Common myeloid progenitor, CD34-positive (primary cell): ENCODE data around the gene DESI1.

ENCODE experiments used
- CTCF ChIA-PET: fragments of 350-600 bp; sonication (Branson Sonifier 250); formaldehyde crosslinking; loops from one replicate; lab custom pipeline; 2021; ENCODE audit warnings: antibody characterized with exemption; lab: Charles Lee
- POLR2A ChIA-PET: fragments of 350-600 bp; sonication (Branson Sonifier 250); formaldehyde crosslinking; loops from one replicate; lab custom pipeline; 2021; ENCODE audit warnings: antibody characterized with exemption; lab: Charles Lee
- DNase-seq, 3 donors: peaks; one replicate each; pipeline versions ENCODE4 v3.0.0 to v3.0.0-alpha.2; 2013
- H3K27ac ChIP-seq, 2 experiments: 1 replicate in 1 of 2; 2 replicates in 1 of 2; pipeline ENCODE4 v1.7.0; 2013; ENCODE audit warnings: inconsistent platforms in 2 of 2, low read length in 2 of 2, mild to moderate bottlenecking in 2 of 2, low read depth in 1 of 2, moderate library complexity in 1 of 2; ENCODE audit not compliant: severe bottlenecking in 2 of 2, insufficient read depth in 1 of 2, poor library complexity in 1 of 2
- H3K27me3 ChIP-seq, 5 experiments: replicated peaks in 2 of 5; 1 replicate in 3 of 5; 2 replicates in 2 of 5; pipeline versions ENCODE4 v1.6.1 to v1.7.0; 2013; ENCODE audit warnings: low read length in 4 of 5, mild to moderate bottlenecking in 2 of 5, moderate library complexity in 2 of 5, inconsistent platforms in 1 of 5; ENCODE audit not compliant: insufficient read depth in 5 of 5, control insufficient read depth in 4 of 5
- H3K36me3 ChIP-seq, 4 experiments: 1 replicate in 2 of 4; 2 replicates in 2 of 4; pipeline versions ENCODE4 v1.6.1 to v1.7.0; 2013; ENCODE audit warnings: low read length in 3 of 4, control low read depth in 1 of 4, mild to moderate bottlenecking in 1 of 4; ENCODE audit not compliant: control insufficient read depth in 4 of 4, insufficient read depth in 4 of 4
- H3K4me1 ChIP-seq, 4 experiments: 1 replicate in 3 of 4; 2 replicates in 1 of 4; pipeline versions ENCODE4 v1.6.1 to v1.7.1; 2013; ENCODE audit warnings: low read length in 3 of 4, mild to moderate bottlenecking in 3 of 4, control low read depth in 1 of 4, inconsistent platforms in 1 of 4, moderate library complexity in 1 of 4; ENCODE audit not compliant: control insufficient read depth in 4 of 4, insufficient read depth in 4 of 4; ENCODE audit errors: control extremely low read depth in 1 of 4
- H3K4me3 ChIP-seq, 7 experiments: 1 replicate in 4 of 7; 2 replicates in 3 of 7; pipeline versions ENCODE4 v1.5.1 to v1.7.0; 2013; ENCODE audit warnings: mild to moderate bottlenecking in 7 of 7, low read length in 6 of 7, moderate library complexity in 6 of 7, inconsistent platforms in 2 of 7, low read depth in 2 of 7, control low read depth in 1 of 7; ENCODE audit not compliant: insufficient read depth in 4 of 7, control insufficient read depth in 1 of 7; ENCODE audit errors: extremely low read depth in 1 of 7
- H3K9me3 ChIP-seq, 5 experiments: 1 replicate in 4 of 5; 2 replicates in 1 of 5; pipeline versions ENCODE4 v1.6.1 to v1.7.1; 2013; ENCODE audit warnings: low read length in 4 of 5, mild to moderate bottlenecking in 2 of 5, inconsistent platforms in 1 of 5, low read depth in 1 of 5, moderate library complexity in 1 of 5; ENCODE audit not compliant: control insufficient read depth in 4 of 5, insufficient read depth in 2 of 5; ENCODE audit errors: control extremely low read depth in 1 of 5
- WGBS: methylation state at CpG from one replicate; pipeline ENCODE4 v1.1.5; 2013; ENCODE audit not compliant: insufficient coverage; 5-methylcytosine and 5-hydroxymethylcytosine counted together

Gene DESI1

GRCh38 chr22:41582694-41583093, 38.1 kb downstream of the DESI1 start:
- CTCF ChIA-PET = interaction anchor here (1.6 to 8.2 kb wide), 2 partner anchors 11 to 16 kb away, joined by 3 to 82 read pairs; no protein-coding TSS in a partner anchor
- WGBS = 96% methylated on average over 8 of the region's 8 CpGs

GRCh38 chr22:41579997-41580355, 40.9 kb downstream of the DESI1 start:
- no peak for DNase-seq
- Histone ChIP-seq H3K27me3 (peaks cover 0 to 3% (median 2%) of the 10 kb centered on the region in 5 experiments), H3K4me3 (no peak overlapping the region), H3K4me1 (no peaks in the 10 kb centered on the region), H3K27ac (no peak overlapping the region), H3K9me3 (no peaks in the 10 kb centered on the region), H3K36me3 (peaks cover 0 to 6% (median 2%) of the 10 kb centered on the region in 4 experiments)
- ChIA-PET CTCF (interaction anchor here (1.3 to 8.2 kb wide), 5 partner anchors 9 to 22 kb away, joined by 3 to 82 read pairs (median 8); partner anchors contain the start of gene PMM1), POLR2A (no interaction called here)
- WGBS = 100% methylated on average over 3 of the region's 6 CpGs

More at GRCh38 chr22:41582694-41583093, 38.1 kb downstream of the DESI1 start:
- Histone ChIP-seq H3K4me1 (no peaks in the 10 kb centered on the region), H3K27me3 (peaks cover 0 to 3% (median 0%) of the 10 kb centered on the region in 5 experiments), H3K36me3 (peaks cover 0 to 4% (median under 1%) of the 10 kb centered on the region in 4 experiments), H3K27ac (no peak overlapping the region), H3K9me3 (no peaks in the 10 kb centered on the region), H3K4me3 (no peak overlapping the region)
- DNase-seq = no peak
- POLR2A ChIA-PET = no interaction called here

- no peak for DNase-seq
- ChIA-PET CTCF (interaction anchor here (1.3 to 8.2 kb wide), 6 partner anchors 10 to 42 kb away, joined by 3 to 82 read pairs (median 6); partner anchors contain the start of genes DESI1, PMM1 and XRCC6), POLR2A (no interaction called here)
- H3K27me3 ChIP-seq = peaks cover 0 to 3% (median 0%) of the 10 kb centered on the region in 5 experiments
- H3K4me3 ChIP-seq = no peak overlapping the region
- no peaks in the 10 kb centered on the region for H3K4me1 ChIP-seq
- 95% methylated on average over 12 of the region's 12 CpGs for WGBS
- H3K9me3 ChIP-seq = no peaks in the 10 kb centered on the region
- peaks cover 0 to 6% (median 2%) of the 10 kb centered on the region in 4 experiments for H3K36me3 ChIP-seq
- no peak overlapping the region for H3K27ac ChIP-seq
Measured at GRCh38 chr22:41579297-41579996, 41.4 kb downstream of the DESI1 start.

- Histone ChIP-seq H3K4me3 (no peak overlapping the region), H3K9me3 (no peaks in the 10 kb centered on the region), H3K4me1 (no peaks in the 10 kb centered on the region), H3K27me3 (peaks cover 0 to 3% (median 0%) of the 10 kb centered on the region in 5 experiments), H3K36me3 (peaks cover 0 to 6% (median 2%) of the 10 kb centered on the region in 4 experiments), H3K27ac (no peak overlapping the region)
- DNase-seq = no peak
- POLR2A ChIA-PET = no interaction called here
- 96% methylated on average over 9 of the region's 9 CpGs for WGBS
- CTCF ChIA-PET = interaction anchor here (1.6 to 8.2 kb wide), 6 partner anchors 10 to 42 kb away, joined by 4 to 82 read pairs (median 8); partner anchors contain the start of genes DESI1, PMM1 and XRCC6
Measured at GRCh38 chr22:41578818-41579217, 42.0 kb downstream of the DESI1 start.

GRCh38 chr22:41578114-41578513, 42.7 kb downstream of the DESI1 start:
- Histone ChIP-seq H3K4me3 (no peak overlapping the region), H3K27me3 (peaks cover 0 to 3% (median 0%) of the 10 kb centered on the region in 5 experiments), H3K36me3 (peaks cover 0 to 6% (median 2%) of the 10 kb centered on the region in 4 experiments), H3K9me3 (no peaks in the 10 kb centered on the region), H3K4me1 (no peaks in the 10 kb centered on the region), H3K27ac (no peak overlapping the region)
- ChIA-PET POLR2A (interaction anchor here (1.6 kb wide), 1 partner anchor 12 kb away, joined by 3 read pairs; the partner anchor contains the start of gene PMM1), CTCF (interaction anchor here (1.4 to 8.2 kb wide), 6 partner anchors 11 to 43 kb away, joined by 4 to 82 read pairs (median 9); partner anchors contain the start of genes DESI1, PMM1 and XRCC6)
- DNase-seq = no peak
- WGBS = 97% methylated on average over 8 of the region's 8 CpGs

GRCh38 chr22:41576877-41577276, 44.0 kb downstream of the DESI1 start:
- 83% methylated on average over 8 of the region's 9 CpGs for WGBS
- H3K4me1 ChIP-seq = no peaks in the 10 kb centered on the region
- H3K4me3 ChIP-seq = no peak overlapping the region
- H3K9me3 ChIP-seq = no peaks in the 10 kb centered on the region
- peak; percentile 68 to 79 (median 76) for DNase-seq
- ChIA-PET POLR2A (interaction anchor here (1.6 kb wide), 1 partner anchor 13 kb away, joined by 3 read pairs; the partner anchor contains the start of gene PMM1), CTCF (interaction anchor here (0.7 to 8.2 kb wide), 10 partner anchors 9 to 39 kb away, joined by 3 to 82 read pairs (median 6); partner anchors contain the start of gene PMM1)
- H3K36me3 ChIP-seq = peaks cover 0 to 6% (median 2%) of the 10 kb centered on the region in 4 experiments
- H3K27ac ChIP-seq = no peak overlapping the region
- H3K27me3 ChIP-seq = peaks cover 0 to 3% (median 0%) of the 10 kb centered on the region in 5 experiments
